NCI-H526 treated with DMSO at 0.1 percent for 48 hours (cell line): ENCODE data around the gene MYO16.

Experiments used
- DNase-seq: peaks from one replicate; lab custom pipeline; 2025; lab: John Stamatoyannopoulos, UW

MYO16 gene

DNA sequence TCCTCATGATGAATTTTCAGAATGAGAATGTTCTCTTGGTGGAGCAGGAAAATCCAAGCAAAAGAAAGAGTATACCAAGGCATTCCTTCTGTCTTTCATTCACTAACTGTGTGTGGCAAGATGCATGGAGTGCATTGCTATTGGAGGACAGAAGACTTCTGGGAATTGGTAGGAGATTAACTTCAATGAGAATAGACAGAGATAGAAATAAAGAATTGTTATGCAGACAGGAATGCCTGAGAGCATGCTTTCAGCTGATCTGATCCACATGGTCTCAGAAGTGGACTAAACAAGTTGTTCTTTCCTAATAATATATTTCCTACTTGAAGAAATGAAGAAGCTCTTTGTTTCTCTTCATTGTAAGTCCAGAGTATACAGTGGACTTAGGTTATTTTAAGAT, 303.6 kb downstream of the MYO16 start:
- DNase-seq: no peak

DNA sequence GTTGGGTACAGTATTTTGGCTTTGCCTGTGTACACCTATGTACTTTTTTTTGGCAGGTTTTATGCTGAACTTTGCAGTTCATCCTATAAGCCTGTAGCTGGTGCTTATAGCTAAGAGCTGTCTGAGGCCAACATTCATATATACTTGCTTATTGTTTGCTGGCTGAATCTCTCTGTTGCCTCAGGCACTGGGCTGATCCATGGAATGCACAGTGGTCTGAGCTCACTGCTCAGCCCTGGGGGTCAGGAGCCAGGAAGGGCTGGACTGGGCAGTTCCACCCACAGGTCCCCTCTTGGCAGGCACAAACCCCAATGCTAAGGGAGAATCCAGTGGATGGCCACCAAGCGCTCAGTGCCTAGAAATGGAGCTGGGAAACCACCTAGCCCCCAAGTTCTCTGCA, 308.7 kb downstream of the MYO16 start:
- no peak for DNase-seq

DNA sequence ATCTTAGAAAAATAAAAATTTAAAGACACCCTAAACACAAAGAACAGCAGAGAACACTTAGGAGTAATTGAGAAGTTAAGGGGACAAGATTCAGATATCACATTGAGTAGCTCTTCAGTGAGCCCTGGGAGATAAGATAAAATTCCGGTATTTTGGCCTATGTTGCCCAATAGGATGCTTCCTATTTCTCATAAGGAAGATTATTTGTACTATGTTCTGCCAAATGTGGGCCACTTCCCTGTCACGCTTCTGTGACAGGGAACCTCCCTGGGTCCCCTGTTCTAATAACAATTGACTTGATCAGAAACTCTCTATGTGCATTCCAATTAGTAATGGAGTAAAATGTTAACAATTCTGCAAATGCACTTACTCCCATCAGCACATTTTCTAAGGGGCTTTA, 310.7 kb downstream of the MYO16 start:
- DNase-seq: no peak

DNA sequence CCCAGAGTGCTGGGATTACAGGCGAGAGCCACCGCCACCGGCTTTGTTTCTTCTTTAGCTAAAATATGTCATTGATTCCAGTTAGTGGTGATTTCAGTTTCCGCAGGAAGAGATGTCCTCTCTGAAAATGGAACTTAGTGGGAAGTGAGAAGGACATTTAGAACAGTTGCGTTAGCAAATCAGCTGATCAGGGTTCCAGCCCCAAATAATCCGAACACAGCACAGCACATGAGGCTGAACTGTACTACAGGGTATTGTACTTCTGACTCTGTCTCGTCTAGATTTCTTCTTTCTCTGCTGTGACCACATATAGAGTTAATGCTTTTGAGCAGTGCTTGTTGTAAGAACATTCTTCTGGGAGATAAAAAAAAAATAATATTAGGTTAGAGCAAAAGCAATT, 314.4 kb downstream of the MYO16 start:
- no peak for DNase-seq

DNA sequence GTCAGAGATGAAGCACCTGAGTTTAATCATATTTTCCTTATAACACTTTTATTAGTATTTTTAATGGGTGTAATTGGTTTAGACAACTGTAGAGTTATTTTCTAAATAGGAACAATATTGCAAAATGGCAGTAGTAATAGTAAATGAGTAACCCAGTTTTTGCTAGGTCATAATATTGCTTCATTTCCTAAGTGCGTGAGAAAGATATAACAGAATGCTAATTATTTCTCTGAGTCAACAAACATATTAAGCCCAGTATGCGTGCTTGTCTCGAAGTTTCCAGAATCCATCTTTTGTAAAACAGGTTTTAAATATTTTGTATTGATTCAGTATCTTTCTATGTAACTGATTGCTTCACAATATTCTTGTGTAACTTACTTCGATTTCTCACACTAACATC, 315.3 kb downstream of the MYO16 start:
- no peak for DNase-seq

DNA sequence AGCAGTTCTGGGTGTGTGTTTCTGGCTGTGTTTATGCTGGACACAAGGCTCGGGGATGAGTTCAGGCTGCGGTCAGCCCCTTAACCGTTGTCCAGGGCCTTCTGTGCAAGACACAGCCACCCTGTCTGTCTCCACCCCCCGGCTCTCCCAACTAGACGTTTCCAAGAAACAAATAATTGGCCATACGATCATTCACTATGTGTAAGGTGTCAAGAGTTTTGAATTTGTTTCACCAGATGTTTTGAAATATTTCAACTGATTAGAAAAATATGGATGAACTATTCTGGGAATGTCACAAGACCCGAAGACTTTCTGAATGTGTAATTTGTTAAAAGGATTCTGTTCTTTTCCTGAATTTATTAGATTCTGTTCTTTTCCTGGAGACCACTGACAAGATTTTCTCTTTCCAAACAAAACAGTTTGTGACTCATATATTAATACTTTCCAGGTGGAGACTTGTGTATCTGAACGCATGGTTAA, 318.2 kb downstream of the MYO16 start:
- no peak for DNase-seq

DNA sequence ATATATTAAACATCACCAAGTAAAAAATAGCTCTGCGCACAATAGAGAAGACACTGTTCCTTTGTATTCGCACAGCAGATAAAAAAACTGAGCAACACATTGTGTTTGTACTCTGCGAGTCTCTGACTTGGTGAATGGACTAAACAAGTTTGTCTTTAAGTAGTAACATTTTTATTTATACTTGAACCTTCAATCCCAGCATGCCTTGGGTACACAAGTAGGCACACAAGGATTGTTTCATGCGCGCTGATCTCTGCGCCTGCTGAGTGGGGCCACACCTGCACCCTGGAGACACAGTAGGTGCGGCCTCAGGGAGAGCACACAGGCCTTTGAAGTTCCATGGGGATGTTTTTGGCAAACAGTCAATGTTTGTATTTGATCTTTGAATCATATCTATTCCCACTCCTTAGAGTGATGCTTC, 318.9 kb downstream of the MYO16 start:
- no peak for DNase-seq

DNA sequence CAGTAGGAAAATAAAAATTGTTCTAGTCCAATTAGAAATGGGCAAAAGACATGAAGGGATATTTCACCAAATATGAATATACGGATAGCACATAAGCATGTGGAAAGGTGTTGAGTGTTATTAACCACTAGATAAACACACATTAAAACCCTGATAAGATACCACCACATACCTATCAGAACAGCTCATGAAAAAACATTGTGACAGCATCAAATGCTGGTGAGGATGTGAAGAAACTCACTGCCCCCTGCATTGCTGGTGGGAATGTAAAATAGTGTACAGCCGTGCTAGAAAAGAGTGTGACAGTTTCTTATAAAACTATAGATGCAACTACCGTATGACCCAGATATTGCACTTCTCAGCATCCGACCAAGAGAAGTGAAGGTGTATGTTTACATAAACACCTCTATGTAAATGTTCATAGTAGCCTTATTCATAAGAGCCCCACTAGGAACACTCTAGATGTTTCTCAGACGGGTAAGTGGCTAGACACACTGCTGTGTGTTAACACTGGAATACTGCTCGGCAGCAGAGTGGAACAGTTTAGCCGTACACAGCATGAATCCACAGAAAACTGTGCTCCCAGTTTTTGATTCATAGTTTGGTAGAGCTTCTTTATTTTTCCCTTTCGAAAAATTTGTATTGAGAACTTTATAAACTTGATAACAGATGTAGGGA, 321.1 kb downstream of the MYO16 start:
- DNase-seq: no peak

DNA sequence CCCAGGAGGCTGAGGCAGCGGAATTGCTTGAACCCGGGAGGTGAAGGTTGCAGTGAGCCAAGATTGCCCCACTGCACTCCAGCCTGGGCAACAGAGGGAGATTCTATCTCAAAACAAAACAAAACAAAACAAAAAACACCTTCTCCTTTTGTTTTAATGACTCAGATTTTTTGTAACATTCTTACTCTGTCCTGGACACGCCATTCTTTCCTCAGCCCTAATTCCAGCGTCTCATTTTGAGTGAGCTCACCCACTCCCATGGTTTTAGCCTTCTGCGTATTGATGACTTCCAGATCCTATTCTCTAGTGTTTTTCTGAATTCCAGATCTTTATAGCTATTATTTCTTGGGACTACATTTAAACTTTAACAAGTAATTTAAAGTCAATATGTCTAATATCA, 326.3 kb downstream of the MYO16 start:
- DNase-seq: no peak

DNA sequence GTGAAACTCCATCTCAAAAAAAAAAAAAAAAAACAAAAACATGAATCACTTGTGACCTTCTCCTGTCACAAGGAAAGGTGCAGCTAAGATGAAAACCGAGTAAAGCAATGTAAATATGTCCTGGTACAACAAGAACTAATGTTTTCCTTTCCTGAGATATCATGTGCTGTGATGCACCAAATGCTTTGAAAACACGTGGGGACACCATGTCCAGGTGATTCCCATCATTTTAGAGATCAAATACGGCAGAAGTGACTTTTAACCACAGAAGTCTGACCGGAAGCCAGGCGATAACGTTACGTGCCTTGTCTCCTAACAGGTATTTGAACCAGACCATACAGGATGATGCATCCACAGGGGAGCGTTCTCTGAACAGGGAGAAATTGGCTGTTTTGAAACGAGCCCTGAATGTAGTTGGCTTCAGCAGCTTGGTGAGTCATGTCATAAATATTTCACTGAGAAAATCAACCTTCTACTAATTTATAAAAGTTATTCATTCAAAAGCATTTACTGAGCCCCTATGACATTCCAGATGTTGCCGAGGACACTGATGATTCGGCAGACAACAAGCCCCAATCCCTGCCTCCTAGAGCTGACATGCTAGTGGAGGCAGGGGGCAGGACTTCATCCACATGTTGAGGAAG, 328.1 kb downstream of the MYO16 start:
- DNase-seq: no peak

DNA sequence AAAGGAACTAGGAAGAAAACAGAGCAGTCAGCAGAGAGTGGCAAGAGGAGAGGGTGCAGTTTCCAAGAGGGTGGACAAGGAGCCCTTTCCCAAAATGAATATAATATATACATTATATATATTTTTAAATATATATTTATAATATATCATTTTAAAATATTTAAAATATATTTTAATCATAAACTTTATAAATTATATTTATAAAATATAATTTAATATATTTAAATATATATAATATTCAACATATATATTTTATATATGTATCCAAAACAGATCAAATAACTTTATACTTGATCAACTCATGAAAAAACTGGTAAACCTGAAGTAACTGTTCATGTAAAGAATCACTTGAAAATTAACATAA, 328.6 kb downstream of the MYO16 start:
- no peak for DNase-seq

DNA sequence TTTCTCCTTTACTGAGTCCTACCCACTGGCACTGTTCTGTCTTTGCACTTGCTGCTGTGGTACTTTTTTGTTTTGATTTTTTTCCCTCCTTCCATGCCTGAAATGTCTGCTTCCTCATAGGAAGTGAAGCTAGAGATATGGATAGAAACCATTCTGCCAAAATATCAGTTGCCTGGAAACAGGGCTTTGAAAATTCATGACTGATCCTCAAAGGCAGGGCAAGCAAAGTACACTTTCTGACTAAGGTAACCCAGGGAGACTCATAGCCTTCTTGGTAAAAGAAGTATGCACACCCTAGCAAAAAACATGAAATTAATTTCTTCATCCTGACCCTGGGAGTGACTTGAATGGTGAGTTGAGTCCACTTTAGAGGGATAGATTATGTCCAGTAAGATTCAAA, 329.8 kb downstream of the MYO16 start:
- DNase-seq: no peak

DNA sequence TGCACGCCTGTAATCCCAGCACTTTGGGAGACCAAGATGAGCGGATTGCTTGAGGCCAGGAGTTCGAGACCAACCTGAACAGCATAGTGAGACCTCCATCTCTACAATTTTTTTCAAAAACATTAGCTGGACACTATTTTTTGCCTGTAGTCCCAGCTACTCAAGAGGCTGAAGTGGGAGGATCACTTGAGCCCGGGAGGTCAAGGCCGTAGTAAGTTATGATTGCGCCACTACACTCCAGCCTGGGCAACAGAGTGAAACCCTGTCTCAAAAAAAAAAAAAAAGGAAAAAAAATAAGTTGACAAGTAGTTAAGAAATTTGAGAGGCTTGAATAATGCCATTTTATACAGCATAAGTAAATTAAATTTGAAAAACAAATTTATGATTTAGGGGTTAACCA, 330.6 kb downstream of the MYO16 start:
- DNase-seq: no peak

DNA sequence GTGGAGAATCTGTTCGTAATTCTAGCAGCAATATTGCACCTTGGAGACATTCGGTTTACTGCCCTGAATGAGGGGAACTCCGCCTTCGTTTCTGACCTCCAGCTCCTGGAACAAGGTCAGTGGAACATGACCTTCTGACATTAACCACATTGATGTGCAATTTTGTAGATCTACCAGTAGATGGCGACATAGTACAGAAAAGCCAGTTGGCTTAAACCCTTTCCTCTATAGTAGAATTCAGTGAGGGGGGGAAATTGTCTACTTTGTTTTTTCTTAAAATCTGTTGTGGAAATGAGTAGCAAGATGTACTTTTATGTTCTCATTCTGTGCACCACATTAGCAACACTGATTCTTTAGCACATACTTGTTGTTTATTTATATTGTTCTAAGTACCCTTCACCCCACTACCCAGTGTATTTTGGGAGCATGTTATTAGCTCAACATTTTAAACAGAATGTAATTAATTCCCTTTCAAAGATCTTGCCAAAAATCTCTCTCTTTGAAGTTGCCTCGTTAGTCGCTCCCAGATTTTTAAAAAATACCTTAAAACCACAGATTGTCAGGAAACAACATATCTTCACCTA, 332.2 kb downstream of the MYO16 start:
- DNase-seq: peak; percentile 57

DNA sequence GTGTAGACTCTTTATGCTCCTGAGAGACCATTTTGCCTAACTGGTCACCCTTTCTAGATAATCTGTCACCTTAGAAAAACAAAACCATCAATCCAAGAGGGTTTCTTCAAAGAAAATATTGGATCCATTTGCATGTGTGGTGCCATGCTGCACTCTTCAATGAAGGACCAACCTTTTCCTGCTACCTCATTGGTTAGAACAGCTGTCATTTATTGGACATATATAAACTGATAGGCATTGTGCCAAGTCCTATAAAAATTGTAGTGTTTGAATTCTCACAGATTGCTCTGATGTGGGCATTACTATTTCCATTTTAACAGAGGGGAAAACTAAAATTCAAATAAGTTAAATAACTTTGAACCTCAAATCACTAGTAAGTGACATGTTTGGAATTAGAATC, 333.2 kb downstream of the MYO16 start:
- no peak for DNase-seq

DNA sequence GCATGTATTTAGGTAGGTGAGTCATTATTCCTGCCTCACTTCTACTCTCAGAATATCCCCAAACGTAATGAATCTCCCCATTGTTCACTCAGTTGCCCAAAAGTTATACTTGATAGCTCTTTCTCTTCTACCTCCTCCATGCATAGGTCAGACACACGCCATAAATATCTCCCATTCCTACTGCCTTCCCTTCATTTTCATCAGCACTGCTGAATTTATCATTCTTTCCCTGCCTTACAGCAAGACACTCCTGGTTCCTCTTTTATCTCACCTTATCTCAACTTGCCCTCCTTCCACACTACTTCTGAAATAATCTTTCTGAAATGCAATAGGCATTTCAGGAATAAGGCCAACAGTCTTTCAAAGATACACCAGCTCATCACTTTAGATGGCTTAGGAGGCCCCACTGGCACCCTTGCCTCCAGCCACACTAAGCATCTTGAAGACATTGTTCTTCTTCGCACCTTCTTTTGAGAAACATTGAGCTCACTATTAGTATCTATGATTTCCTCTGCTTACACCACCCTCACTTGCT, 333.9 kb downstream of the MYO16 start:
- no peak for DNase-seq

DNA sequence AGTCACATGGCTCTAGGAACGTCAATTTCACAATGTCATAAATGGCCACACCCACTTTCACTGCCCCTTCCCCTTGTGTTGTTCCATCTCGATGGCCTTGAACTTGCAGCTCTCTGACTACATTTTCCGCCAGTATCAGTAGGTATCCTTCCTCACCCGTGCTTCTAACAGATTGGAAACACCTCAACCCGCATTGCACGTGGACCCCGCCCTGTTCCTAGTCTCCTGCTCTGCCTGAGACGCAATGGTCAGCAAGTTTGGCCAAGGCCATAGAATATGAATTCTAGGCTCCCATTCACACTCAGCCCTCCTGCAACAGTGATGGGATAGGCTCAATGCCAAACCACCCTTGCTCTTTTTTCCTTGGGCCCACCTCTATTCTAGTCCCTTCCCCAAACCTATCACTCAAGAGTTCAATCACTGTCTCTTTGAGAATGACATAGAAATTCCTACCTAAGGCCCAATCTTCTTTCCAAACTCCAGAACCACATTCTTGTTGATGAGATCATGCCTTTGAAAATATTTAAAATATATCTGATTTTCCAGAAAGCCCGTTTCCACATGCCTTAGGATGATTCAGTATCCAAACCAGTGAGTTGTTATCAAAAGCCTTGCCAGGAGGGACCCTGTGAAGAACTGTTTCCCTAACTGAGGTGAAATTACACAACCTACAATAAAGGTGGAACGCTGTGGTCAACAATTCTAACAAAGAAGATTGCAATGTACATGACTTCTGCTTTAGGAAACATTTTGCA, 334.6 kb downstream of the MYO16 start:
- DNase-seq: no peak

DNA sequence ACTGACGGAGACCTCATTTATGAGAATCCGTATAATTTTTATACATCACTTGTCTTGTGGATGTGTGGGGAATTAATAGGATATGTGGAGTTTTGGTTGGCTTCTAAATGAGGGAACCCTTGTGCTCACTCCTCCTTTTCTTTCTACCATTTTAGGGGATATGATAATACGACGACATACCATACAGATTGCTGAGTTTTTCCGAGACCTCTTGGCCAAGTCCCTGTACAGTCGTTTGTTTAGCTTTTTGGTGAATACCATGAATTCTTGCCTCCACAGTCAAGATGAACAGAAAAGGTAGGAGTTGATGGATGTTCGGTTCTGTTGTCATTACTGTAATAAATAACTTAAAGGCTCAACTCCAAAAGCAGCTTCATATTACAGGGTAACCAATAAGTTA, 335.2 kb downstream of the MYO16 start:
- DNase-seq: no peak

DNA sequence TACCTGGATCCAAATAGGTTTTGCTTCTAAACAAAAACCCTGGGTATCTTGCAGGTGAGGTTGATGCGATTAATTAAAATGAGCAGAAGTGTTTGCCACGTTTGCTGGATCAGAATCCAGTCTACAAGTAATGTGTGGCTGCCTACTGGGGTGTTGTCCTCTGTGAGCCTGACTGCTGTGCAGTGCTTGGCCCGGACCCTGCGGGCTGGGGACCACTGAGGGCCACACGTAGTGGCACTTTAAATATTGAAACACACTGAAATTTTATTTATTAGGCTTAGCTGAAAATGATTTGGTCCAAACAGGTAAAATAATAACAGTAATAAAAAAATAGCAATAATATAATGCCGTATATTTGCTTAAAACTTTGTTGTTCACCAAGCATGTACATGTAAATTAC, 338.0 kb downstream of the MYO16 start:
- DNase-seq: no peak

DNA sequence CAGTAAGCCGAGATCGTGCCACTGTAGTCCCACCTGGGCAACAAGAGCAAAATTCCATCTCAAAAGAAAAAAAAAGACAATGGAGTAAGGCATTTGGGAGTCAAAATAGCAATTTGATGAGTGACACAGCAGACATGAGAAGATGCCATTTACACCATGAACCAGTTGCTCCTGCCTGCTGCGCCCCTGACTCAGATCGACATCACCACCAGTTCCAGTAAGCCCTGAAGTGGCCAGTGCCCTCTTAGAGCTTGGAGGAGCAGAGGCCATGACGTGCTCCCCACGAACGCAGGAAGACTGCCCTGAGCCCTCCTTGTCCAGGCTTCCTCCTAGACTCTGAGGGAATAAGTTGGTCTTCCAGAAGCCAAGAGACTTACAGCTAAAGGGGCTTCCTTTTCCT, 339.2 kb downstream of the MYO16 start:
- DNase-seq: no peak

DNA sequence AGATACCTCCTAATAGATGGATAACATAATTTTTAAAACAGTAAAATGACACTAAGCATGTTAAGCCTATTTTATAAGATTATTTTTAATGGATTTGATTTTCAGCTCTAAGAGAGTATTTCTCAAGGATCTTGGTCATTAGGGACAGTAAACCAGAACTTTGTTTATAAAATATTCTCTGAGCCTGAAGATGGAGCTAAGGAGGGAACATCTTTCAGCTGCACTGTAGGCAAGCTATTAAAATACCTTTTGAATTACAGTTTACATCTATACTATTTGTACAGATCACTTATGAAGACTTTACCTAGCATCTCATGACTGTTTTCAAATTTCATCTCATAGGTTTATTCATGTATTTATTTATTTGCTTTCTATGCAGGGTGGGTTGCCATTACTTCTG, 345.3 kb downstream of the MYO16 start:
- no peak for DNase-seq

DNA sequence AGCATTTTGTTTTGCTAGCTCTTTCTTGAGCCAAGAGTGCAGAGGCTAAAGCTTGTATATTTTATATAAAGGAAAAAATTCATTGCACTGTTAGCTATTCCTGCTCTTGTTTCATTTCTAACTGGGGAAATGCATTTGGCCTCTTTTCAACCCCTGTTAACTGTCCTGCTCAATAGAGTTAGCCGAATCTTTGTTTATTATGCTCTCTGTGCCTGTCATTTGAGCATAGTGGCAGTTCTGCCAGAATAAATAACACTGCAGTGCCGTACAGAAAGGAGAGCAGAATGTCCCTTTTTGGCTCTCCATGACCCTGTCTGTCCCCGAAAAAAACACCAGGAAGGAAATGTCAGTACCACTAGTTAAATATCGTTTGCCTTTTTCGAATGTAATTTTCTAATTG, 350.8 kb downstream of the MYO16 start:
- no peak for DNase-seq

DNA sequence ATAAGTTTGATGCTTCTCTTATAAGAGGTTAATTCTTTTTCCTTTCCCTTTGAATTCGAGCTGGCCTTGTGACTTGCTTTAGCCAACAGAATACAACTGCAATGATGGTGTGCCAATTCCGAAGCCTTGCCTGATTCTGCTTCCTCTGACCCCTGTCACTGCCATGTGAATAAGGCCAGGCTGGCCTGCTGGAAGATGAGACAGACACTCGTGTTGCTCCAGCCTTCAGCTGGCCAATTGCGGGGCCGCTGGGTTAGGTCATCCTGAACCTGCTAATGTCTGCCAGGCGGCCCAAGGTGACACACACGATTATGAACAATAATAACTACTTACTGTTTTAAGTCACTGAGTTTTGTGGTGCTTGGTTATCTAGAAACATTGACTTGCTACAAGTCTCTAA, 352.0 kb downstream of the MYO16 start:
- DNase-seq: no peak
